ENCODE results near the gene SLC17A7. TPM values are rescaled to one million over a fixed set of nuclear protein-coding genes. Genes with fewer than 3 reads are reported as not detected.

SLC17A7 gene
- total and polyA plus RNA-seq, 2 of the 8 experiments (the other 6 are each of a cell fraction or from before 2014, with no cell fraction given): 2.7 to 3.0 TPM

DNA sequence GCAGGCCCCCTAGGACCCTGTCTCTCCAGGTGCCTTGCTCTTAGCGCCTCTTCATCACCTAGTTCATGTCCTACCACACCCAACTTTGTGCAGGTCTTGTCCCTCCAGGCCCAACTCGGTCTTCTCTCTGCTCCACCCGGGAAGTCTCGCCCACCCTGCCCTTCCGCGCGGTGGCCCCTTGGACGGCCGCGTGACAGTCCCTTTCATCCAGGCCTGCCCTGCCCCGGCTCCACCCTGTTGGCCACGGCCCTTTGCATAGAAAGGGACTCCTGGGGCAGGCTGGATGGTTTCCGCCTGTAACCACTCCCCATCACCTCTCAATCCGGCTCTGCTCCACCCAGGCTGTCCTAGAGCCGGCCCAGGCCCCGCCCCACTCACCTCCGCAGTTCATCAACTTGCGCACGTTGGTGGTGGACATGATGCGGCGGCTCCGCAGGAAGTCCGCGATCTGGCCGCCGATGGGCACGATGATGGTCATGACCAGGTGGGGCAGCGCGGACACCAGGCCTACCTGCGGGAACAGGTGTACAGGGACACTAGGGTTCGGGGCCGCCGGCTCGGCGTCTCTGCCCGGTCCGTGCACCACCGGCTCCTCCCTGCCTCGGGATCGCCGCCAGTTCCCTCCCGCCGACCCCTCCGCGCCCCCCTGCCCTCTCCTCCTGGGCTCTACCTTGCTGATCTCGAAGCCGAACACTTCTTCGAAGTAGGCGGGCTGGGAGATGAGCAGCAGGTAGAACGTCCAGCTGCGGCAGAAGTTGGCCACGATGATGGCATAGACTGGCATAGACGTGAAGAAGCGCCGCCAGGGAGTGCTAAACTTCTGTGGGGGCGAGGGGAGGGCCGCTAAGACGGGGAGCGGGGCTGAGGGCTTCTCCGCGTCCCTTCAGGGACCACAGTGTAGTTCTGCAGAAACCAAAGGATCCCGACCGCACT is 8.9 kb downstream of the SLC17A7 start:
- Histone ChIP-seq H3K79me1 (ENCODE audit: low read depth, low read length) (no peaks in the 10 kb centered on the region), H4K91ac (replicated peaks; ENCODE audit: insufficient read length, low read length) (peak overlapping the region; percentile 17), H2AK5ac (ENCODE audit: low read depth, low read length) (no peak overlapping the region), H3K79me2 (ENCODE audit: control insufficient read depth in 1 of 2, insufficient read depth in 2 of 2, low read length in 2 of 2) (no peaks in the 10 kb centered on the region), H3K9ac (replicated peaks in 1 of 4; ENCODE audit: extremely low read depth in 1 of 4, low read depth in 3 of 4, low read length in 3 of 4) (no peak overlapping the region), H3K18ac (ENCODE audit: extremely low read depth, low read length) (peak overlapping the region; percentile 78), H4K20me1 (replicated peaks in 1 of 2; ENCODE audit: control insufficient read depth in 1 of 2, insufficient read depth in 2 of 2, low read length in 2 of 2) (no peaks in the 10 kb centered on the region), H2BK120ac (replicated peaks; ENCODE audit: low read depth, low read length) (no peak overlapping the region), H2BK20ac (ENCODE audit: low read length) (no peak overlapping the region), H3K36me3 (ENCODE audit: control insufficient read depth in 2 of 4, insufficient read depth in 4 of 4, low read length in 3 of 4) (no peaks in the 10 kb centered on the region), H3K56ac (replicated peaks; ENCODE audit: insufficient read length, low read depth, low read length) (no peak overlapping the region), H3K27ac (ENCODE audit: low read depth, low read length) (no peak overlapping the region), H3K23ac (ENCODE audit: insufficient read length) (no peak overlapping the region), H3K4ac (replicated peaks; ENCODE audit: insufficient read length, low read depth, low read length) (no peak overlapping the region), H3K23me2 (ENCODE audit: low read depth, low read length) (peaks cover 18% of the 10 kb centered on the region), H3K14ac (ENCODE audit: insufficient read length) (no peak overlapping the region), H4K5ac (ENCODE audit: insufficient read length, low read depth, low read length) (no peak overlapping the region), H3K4me2 (ENCODE audit: insufficient read depth in 1 of 2, low read depth in 2 of 2, low read length in 2 of 2) (peak overlapping the region; percentile 77 to 89), H2BK15ac (ENCODE audit: low read length) (no peak overlapping the region; the same call in 1 of the 2 replicates), H2BK12ac (ENCODE audit: low read depth, low read length) (peak overlapping the region; percentile 80; the same call in 1 of the 2 replicates), H3K27me3 (replicated peaks in 1 of 4; ENCODE audit: control insufficient read depth in 3 of 4, extremely low read depth in 1 of 4, insufficient read depth in 3 of 4, low read length in 3 of 4) (peaks cover 11 to 35% (median 29%) of the 10 kb centered on the region in 4 experiments; a peak in 6 of 7 replicates), H3K4me3 (ENCODE audit: extremely low read depth in 1 of 4, insufficient read depth in 2 of 4, low read depth in 3 of 4, low read length in 4 of 4) (peak overlapping the region; percentile 32 to 63 (median 46)), H2BK5ac (ENCODE audit: low read depth, low read length) (no peak overlapping the region), H4K8ac (ENCODE audit: extremely low read depth, insufficient read depth, low read length) (no peak overlapping the region; the same call in 1 of the 2 replicates), H2AFZ (ENCODE audit: low read length) (no peak overlapping the region), H3K9me3 (ENCODE audit: insufficient read depth in 2 of 2, low read depth in 1 of 2, low read length in 1 of 2) (peaks cover 0 to 2% of the 10 kb centered on the region in 2 experiments; a peak in 1 of 4 replicates), H3K4me1 (replicated peaks in 1 of 4; ENCODE audit: control insufficient read depth in 3 of 4, insufficient read depth in 4 of 4, low read length in 3 of 4) (peaks cover 0 to 28% (median 23%) of the 10 kb centered on the region in 4 experiments; a peak in 6 of 7 replicates)
- ChIA-PET POLR2A (ENCODE audit: partially characterized antibody) (interaction anchor here (0.9 to 2.2 kb wide), 3 partner anchors 9 to 43 kb away, joined by 3 to 6 read pairs (median 4); partner anchors contain the start of gene SLC17A7), CTCF (ENCODE audit: partially characterized antibody) (interaction anchor here (1.0 to 4.7 kb wide), 5 partner anchors 8 to 40 kb away, joined by 3 to 38 read pairs (median 5); partner anchors contain the start of genes GFY and PTH2)
- WGBS, 2 experiments (ENCODE audit: extremely low coverage in 1 of 2, insufficient coverage in 1 of 2, insufficient read length in 1 of 2, insufficient replicate concordance in 2 of 2, low coverage in 1 of 2, low lambda C conversion rate in 2 of 2, missing lambda C conversion rate in 1 of 2): 21% methylated on average over 39 of the region's 63 CpGs; no CpG with 5 or more reads in 1 of the 2 experiments
- DNase-seq (ENCODE audit: low read depth in 1 of 2, low spot score in 2 of 2) (peak in 1 of 2 experiments; percentile 78), FAIRE-seq (no peak)
- TF ChIP-seq, protein P1, sequence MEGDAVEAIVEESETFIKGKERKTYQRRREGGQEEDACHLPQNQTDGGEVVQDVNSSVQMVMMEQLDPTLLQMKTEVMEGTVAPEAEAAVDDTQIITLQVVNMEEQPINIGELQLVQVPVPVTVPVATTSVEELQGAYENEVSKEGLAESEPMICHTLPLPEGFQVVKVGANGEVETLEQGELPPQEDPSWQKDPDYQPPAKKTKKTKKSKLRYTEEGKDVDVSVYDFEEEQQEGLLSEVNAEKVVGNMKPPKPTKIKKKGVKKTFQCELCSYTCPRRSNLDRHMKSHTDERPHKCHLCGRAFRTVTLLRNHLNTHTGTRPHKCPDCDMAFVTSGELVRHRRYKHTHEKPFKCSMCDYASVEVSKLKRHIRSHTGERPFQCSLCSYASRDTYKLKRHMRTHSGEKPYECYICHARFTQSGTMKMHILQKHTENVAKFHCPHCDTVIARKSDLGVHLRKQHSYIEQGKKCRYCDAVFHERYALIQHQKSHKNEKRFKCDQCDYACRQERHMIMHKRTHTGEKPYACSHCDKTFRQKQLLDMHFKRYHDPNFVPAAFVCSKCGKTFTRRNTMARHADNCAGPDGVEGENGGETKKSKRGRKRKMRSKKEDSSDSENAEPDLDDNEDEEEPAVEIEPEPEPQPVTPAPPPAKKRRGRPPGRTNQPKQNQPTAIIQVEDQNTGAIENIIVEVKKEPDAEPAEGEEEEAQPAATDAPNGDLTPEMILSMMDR (IDR thresholded peaks at IDR 0.05; ENCODE audit: control extremely low read depth in 1 of 3, insufficient read depth in 1 of 3, low read depth in 1 of 3, low read length in 3 of 3): no peak
- TF ChIP-seq ASH2L (IDR thresholded peaks at IDR 0.05; ENCODE audit: low read length): peak; percentile 84
- peak; percentile 24 for TF ChIP-seq TAF7 (optimal IDR thresholded peaks at IDR 0.05; ENCODE audit: borderline replicate concordance, low read depth, low read length)
- TF ChIP-seq HDAC2 (IDR thresholded peaks at IDR 0.05; ENCODE audit: borderline replicate concordance in 1 of 2, low read depth in 2 of 2, low read length in 2 of 2): no peak; a peak in 1 of 4 replicates
- TF ChIP-seq KDM4A (IDR thresholded peaks at IDR 0.05; ENCODE audit: low read depth, low read length, severe bottlenecking): peak; percentile 88
